ENCODE data around the gene ABHD17A.
"Not testable (repeated sequence)": the region's sequence is repeated elsewhere in the genome, so short reads cannot be mapped to it uniquely, and the experiment has no call there.

Gene ABHD17A

GRCh38 chr19:1879982-1880381, 5.3 kb downstream of the ABHD17A start:
- DNase-seq, result not testable (repeated sequence)

GRCh38 chr19:1878583-1878982, 6.7 kb downstream of the ABHD17A start:
- DNase-seq, result not testable (repeated sequence)

- DNase-seq, result not testable (repeated sequence)
Observed at GRCh38 chr19:1877280-1877660, 8.0 kb downstream of the ABHD17A start.

GRCh38 chr19:1876496-1877279, 8.6 kb downstream of the ABHD17A start:
- not testable (repeated sequence) for DNase-seq

GRCh38 chr19:1875646-1876495, 9.4 kb downstream of the ABHD17A start:
- DNase-seq, result peak; percentile 69 to 88

GRCh38 chr19:1875265-1875645, 10.0 kb downstream of the ABHD17A start:
- not testable (repeated sequence) for DNase-seq

GRCh38 chr19:1874554-1875185, 10.6 kb downstream of the ABHD17A start:
- DNase-seq, result no peak

- no peak for DNase-seq
Observed at GRCh38 chr19:1873524-1874473, 11.5 kb downstream of the ABHD17A start.

GRCh38 chr19:1872807-1873523, 12.3 kb downstream of the ABHD17A start:
- DNase-seq, result no peak

- no peak for DNase-seq
Observed at GRCh38 chr19:1871630-1872029, 13.7 kb downstream of the ABHD17A start.

GRCh38 chr19:1871140-1871597, 14.1 kb downstream of the ABHD17A start:
- no peak for DNase-seq

- DNase-seq, result no peak
Observed at GRCh38 chr19:1868971-1869370, 16.3 kb downstream of the ABHD17A start.

GRCh38 chr19:1867349-1867724, 18.0 kb downstream of the ABHD17A start:
- no peak for DNase-seq

- DNase-seq, result no peak
Observed at GRCh38 chr19:1866693-1867348, 18.5 kb downstream of the ABHD17A start.

- no peak for DNase-seq
Observed at GRCh38 chr19:1865172-1866010, 19.9 kb downstream of the ABHD17A start.

- peak in 1 of 2 experiments; percentile 58 for DNase-seq
Observed at GRCh38 chr19:1864480-1865171, 20.7 kb downstream of the ABHD17A start.

GRCh38 chr19:1863638-1864479, 21.4 kb downstream of the ABHD17A start:
- DNase-seq, result peak; percentile 96 to 98

- DNase-seq, result no peak
Observed at GRCh38 chr19:1863328-1863637, 22.0 kb downstream of the ABHD17A start, which contains the start of gene KLF16. KLF16 (minus strand) TSS chr19:1863579; CDS start chr19:1863497, 82 bp downstream.

Data from NCI-H524 (cell line).